H1 (cell line): Measurements from ENCODE around the gene KIF25. TPM values are rescaled to one million over a fixed set of nuclear protein-coding genes. Genes with fewer than 3 reads are reported as not detected.

Experiments
- CTCF ChIA-PET: fragments of 300-600 bp; sonication (Branson Sonifier 250); formaldehyde crosslinking; loops from one replicate; lab custom pipeline; 2021; ENCODE audit not compliant: partially characterized antibody; lab: Charles Lee
- POLR2A ChIA-PET: fragments of 300-600 bp; sonication (Branson Sonifier 250); formaldehyde crosslinking; loops from one replicate; lab custom pipeline; 2021; ENCODE audit warnings: inconsistent platforms; ENCODE audit not compliant: partially characterized antibody; lab: Charles Lee
- DNase-seq, 2 experiments: peaks; one replicate each; pipeline versions ENCODE4 v3.0.0 to v3.0.0-alpha.2; 2010 to 2022; ENCODE audit warnings: low spot score in 2 of 2, low read depth in 1 of 2, mixed read lengths in 1 of 2
- FAIRE-seq: peaks from 2 replicates; lab custom pipeline; 2011; peaks lifted over from hg19 to GRCh38; lab: Jason Lieb, UNC
- H2AFZ ChIP-seq: 2 replicates; pipeline ENCODE4 v1.8.1; 2012; ENCODE audit warnings: low read length, inconsistent platforms
- H2AK5ac ChIP-seq: 2 replicates; pipeline ENCODE4 v1.6.1; 2013; ENCODE audit warnings: low read depth, low read length
- H2BK120ac ChIP-seq: replicated peaks from 2 replicates; pipeline ENCODE3; 2013; ENCODE audit warnings: low read depth, low read length, inconsistent platforms
- H2BK12ac ChIP-seq: 2 replicates; pipeline ENCODE4 v1.6.1; 2013; ENCODE audit warnings: low read depth, low read length
- H2BK15ac ChIP-seq: 2 replicates; pipeline ENCODE4 v1.6.1; 2013; ENCODE audit warnings: low read length
- H2BK20ac ChIP-seq: 2 replicates; pipeline ENCODE4 v1.6.1; 2013; ENCODE audit warnings: low read length
- H2BK5ac ChIP-seq: 2 replicates; pipeline ENCODE4 v1.6.1; 2013; ENCODE audit warnings: low read depth, low read length
- H3K14ac ChIP-seq: 2 replicates; pipeline ENCODE4 v1.6.1; 2013; ENCODE audit warnings: inconsistent platforms; ENCODE audit not compliant: insufficient read length
- H3K18ac ChIP-seq: 2 replicates; pipeline ENCODE4 v1.6.1; 2013; ENCODE audit warnings: low read length; ENCODE audit errors: extremely low read depth
- H3K23ac ChIP-seq: 2 replicates; pipeline ENCODE4 v1.6.1; 2013; ENCODE audit warnings: inconsistent platforms; ENCODE audit not compliant: insufficient read length
- H3K23me2 ChIP-seq: 2 replicates; pipeline ENCODE4 v1.6.1; 2013; ENCODE audit warnings: low read depth, low read length
- H3K27ac ChIP-seq: 2 replicates; pipeline ENCODE4 v1.6.1; 2011; ENCODE audit warnings: low read depth, low read length, inconsistent platforms
- H3K27me3 ChIP-seq, 4 experiments: replicated peaks in 1 of 4; 1 replicate in 1 of 4; 2 replicates in 3 of 4; pipeline versions ENCODE4 v1.6.1 to v1.8.1; 2011 to 2013; ENCODE audit warnings: low read length in 3 of 4, mild to moderate bottlenecking in 3 of 4, inconsistent platforms in 2 of 4, mixed read lengths in 2 of 4, moderate library complexity in 1 of 4; ENCODE audit not compliant: control insufficient read depth in 3 of 4, insufficient read depth in 3 of 4; ENCODE audit errors: extremely low read depth in 1 of 4
- H3K36me3 ChIP-seq, 4 experiments: 2 replicates each; pipeline versions ENCODE4 v1.6.1 to v1.8.1; 2011 to 2013; ENCODE audit warnings: mild to moderate bottlenecking in 4 of 4, low read length in 3 of 4, moderate library complexity in 2 of 4, control low read depth in 1 of 4, inconsistent platforms in 1 of 4; ENCODE audit not compliant: insufficient read depth in 4 of 4, control insufficient read depth in 2 of 4
- H3K4ac ChIP-seq: replicated peaks from 2 replicates; pipeline ENCODE3; 2013; ENCODE audit warnings: low read length, low read depth, mixed read lengths, inconsistent platforms; ENCODE audit not compliant: insufficient read length
- H3K4me1 ChIP-seq, 4 experiments: replicated peaks in 1 of 4; 1 replicate in 1 of 4; 2 replicates in 3 of 4; pipeline versions ENCODE4 v1.6.1 to v1.8.1; 2011 to 2013; ENCODE audit warnings: low read length in 3 of 4, inconsistent platforms in 2 of 4, mixed read lengths in 1 of 4; ENCODE audit not compliant: insufficient read depth in 4 of 4, control insufficient read depth in 3 of 4
- H3K4me2 ChIP-seq, 2 experiments: 2 replicates each; pipeline versions ENCODE4 v1.6.1 to v1.8.1; 2011 to 2013; ENCODE audit warnings: low read depth in 2 of 2, low read length in 2 of 2, control low read depth in 1 of 2, inconsistent platforms in 1 of 2, mild to moderate bottlenecking in 1 of 2; ENCODE audit not compliant: insufficient read depth in 1 of 2
- H3K4me3 ChIP-seq, 4 experiments: fragments of 200-600, 300-600 bp in 1 of 4; sonication (generic), shearing (Covaris generic), sonication (Bioruptor Twin) in 1 of 4; 2 replicates each; pipeline versions ENCODE4 v1.5.1 to v1.8.1; 2011 to 2016; ENCODE audit warnings: low read length in 4 of 4, low read depth in 3 of 4, control low read depth in 2 of 4, inconsistent platforms in 2 of 4, mild to moderate bottlenecking in 2 of 4, mixed read lengths in 1 of 4, moderate library complexity in 1 of 4; ENCODE audit not compliant: insufficient read depth in 2 of 4; ENCODE audit errors: extremely low read depth in 1 of 4
- H3K56ac ChIP-seq: replicated peaks from 2 replicates; pipeline ENCODE3; 2013; ENCODE audit warnings: low read depth, mild to moderate bottlenecking, mixed read lengths, low read length, inconsistent platforms; ENCODE audit not compliant: insufficient read length
- H3K79me1 ChIP-seq: 2 replicates; pipeline ENCODE4 v1.6.1; 2013; ENCODE audit warnings: low read depth, low read length, control low read depth
- H3K79me2 ChIP-seq, 2 experiments: 2 replicates each; pipeline versions ENCODE4 v1.6.1 to v1.8.1; 2012 to 2013; ENCODE audit warnings: low read length in 2 of 2, mild to moderate bottlenecking in 2 of 2, inconsistent platforms in 1 of 2; ENCODE audit not compliant: insufficient read depth in 2 of 2, control insufficient read depth in 1 of 2
- H3K9ac ChIP-seq, 4 experiments: replicated peaks in 1 of 4; 1 replicate in 1 of 4; 2 replicates in 3 of 4; pipeline versions ENCODE4 v1.6.1 to v1.8.1; 2011 to 2013; ENCODE audit warnings: low read depth in 3 of 4, low read length in 3 of 4, control low read depth in 2 of 4, mild to moderate bottlenecking in 2 of 4, moderate library complexity in 2 of 4, inconsistent platforms in 1 of 4; ENCODE audit errors: extremely low read depth in 1 of 4
- H3K9me3 ChIP-seq, 2 experiments: 2 replicates each; pipeline versions ENCODE4 v1.6.1 to v1.8.1; 2012 to 2013; ENCODE audit warnings: mild to moderate bottlenecking in 2 of 2, moderate library complexity in 2 of 2, control low read depth in 1 of 2, inconsistent platforms in 1 of 2, low read depth in 1 of 2, low read length in 1 of 2, mixed read lengths in 1 of 2; ENCODE audit not compliant: insufficient read depth in 2 of 2
- H4K20me1 ChIP-seq, 2 experiments: replicated peaks in 1 of 2; 2 replicates each; pipeline versions ENCODE3 to v1.8.1; 2011 to 2013; ENCODE audit warnings: inconsistent platforms in 2 of 2, low read length in 2 of 2, mild to moderate bottlenecking in 1 of 2; ENCODE audit not compliant: insufficient read depth in 2 of 2, control insufficient read depth in 1 of 2
- H4K5ac ChIP-seq: 2 replicates; pipeline ENCODE4 v1.6.1; 2013; ENCODE audit warnings: low read length, low read depth, mixed read lengths, inconsistent platforms; ENCODE audit not compliant: insufficient read length
- H4K8ac ChIP-seq: 2 replicates; pipeline ENCODE4 v1.8.0; 2013; ENCODE audit warnings: mild to moderate bottlenecking, moderate library complexity, low read length, inconsistent platforms; ENCODE audit not compliant: insufficient read depth; ENCODE audit errors: extremely low read depth
- H4K91ac ChIP-seq: replicated peaks from 2 replicates; pipeline ENCODE3; 2013; ENCODE audit warnings: low read length, mixed read lengths, inconsistent platforms; ENCODE audit not compliant: insufficient read length
- CHD2 ChIP-seq: IDR thresholded peaks from 2 replicates; pipeline ENCODE4 v1.6.1; 2012; ENCODE audit warnings: low read length, improper control_type of control experiment
- GTF2F1 ChIP-seq: IDR thresholded peaks from 2 replicates; pipeline ENCODE4 v1.6.1; 2012; ENCODE audit warnings: low read depth, low read length, improper control_type of control experiment, borderline replicate concordance
- WGBS, 2 experiments: shearing (Covaris generic) in 1 of 2; methylation state at CpG; one replicate each; pipeline versions ENCODE4 v1.1.6 to v1.1.7; 2013 to 2015; ENCODE audit warnings: low lambda C conversion rate in 2 of 2, mixed read lengths in 2 of 2, inconsistent platforms in 1 of 2, low coverage in 1 of 2, missing lambda C conversion rate in 1 of 2; ENCODE audit not compliant: insufficient replicate concordance in 2 of 2, insufficient coverage in 1 of 2, insufficient read length in 1 of 2; ENCODE audit errors: extremely low coverage in 1 of 2, missing lambda C conversion rate in 1 of 2; 5-methylcytosine and 5-hydroxymethylcytosine counted together
- polyA plus RNA-seq, 7 experiments: library from polyadenylated mRNA; depleted of rRNA in 3 of 7; stranded (reverse) in 5 of 7; unstranded in 2 of 7; fragments of >200 nt in 5 of 7; fragments of 200-250 nt in 2 of 7; gene quantifications; 1 replicate in 5 of 7; 2 replicates in 1 of 7; 4 replicates in 1 of 7; pipeline versions ENCODE4 v1.2.1 to v1.2.3, GENCODE V29; 2011 to 2013; ENCODE audit warnings: missing spikeins in 2 of 7, mixed read lengths in 2 of 7
- total RNA-seq: library from RNA; stranded (reverse); fragmentation: NEBNext Ultra II Directional; extraction: Animal tissue kit (Norgen Biotek cat#: 25700); gene quantifications from 2 replicates; pipeline ENCODE4 v1.2.1, GENCODE V29; 2021

The KIF25 gene
- total and polyA plus RNA-seq, 2 of the 8 experiments (the other 6 are each of a cell fraction or from before 2014, with no cell fraction given), result 1.5 to 2.0 TPM

DNA sequence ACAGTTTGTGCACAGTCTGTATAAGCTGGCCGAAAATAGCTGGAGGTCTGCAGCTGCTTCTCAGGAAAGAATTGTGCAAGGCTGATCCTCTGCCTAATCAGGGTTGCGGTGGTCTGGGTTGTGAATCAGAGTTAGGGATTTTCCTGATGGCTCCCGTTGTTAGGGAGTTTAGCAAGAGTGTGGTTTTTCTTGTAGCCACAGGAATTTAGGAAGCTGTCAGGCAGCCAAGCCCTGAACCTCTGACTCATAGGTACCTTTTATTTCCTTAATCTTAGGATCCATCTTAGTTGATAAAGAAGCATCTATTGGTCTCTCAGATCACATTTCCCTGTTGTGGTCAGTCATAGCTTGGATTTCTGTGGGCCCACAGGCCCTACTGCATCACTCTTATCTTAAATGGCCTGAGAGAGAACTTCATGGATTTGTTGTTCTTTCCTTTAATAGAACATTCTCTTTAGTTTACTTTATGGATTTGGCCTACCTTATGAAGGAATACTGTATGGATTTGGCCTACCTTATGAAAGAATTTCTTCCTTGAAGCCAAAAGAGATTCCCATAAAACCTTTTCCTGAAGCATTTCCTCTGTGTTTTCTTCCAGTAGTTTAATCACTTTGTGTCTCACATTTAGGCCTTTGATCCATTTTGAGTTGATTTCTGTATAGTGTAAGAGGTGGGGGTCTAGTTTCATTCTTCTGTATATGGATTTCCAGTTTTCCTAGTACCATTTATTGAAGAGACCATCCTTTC lies 10.3 kb downstream of the KIF25 start:
- no peak overlapping the region for H3K18ac ChIP-seq
- FAIRE-seq, result no peak
- H2BK120ac ChIP-seq, result no peak overlapping the region
- H2BK5ac ChIP-seq, result no peak overlapping the region
- H3K79me1 ChIP-seq, result no peaks in the 10 kb centered on the region
- no peak overlapping the region for H3K14ac ChIP-seq
- H3K4me2 ChIP-seq, result no peak overlapping the region
- no peak overlapping the region for H3K56ac ChIP-seq
- 89% methylated on average over 3 of the region's 3 CpGs; no CpG with 5 or more reads in 1 of the 2 experiments for WGBS, 2 experiments
- H3K9ac ChIP-seq, result no peak overlapping the region
- no peaks in the 10 kb centered on the region for H3K36me3 ChIP-seq
- no peak overlapping the region for H3K23ac ChIP-seq
- no peaks in the 10 kb centered on the region for H3K79me2 ChIP-seq
- H3K4me3 ChIP-seq, result no peak overlapping the region
- no peak overlapping the region for H2BK20ac ChIP-seq
- no peaks in the 10 kb centered on the region for H4K20me1 ChIP-seq
- H4K91ac ChIP-seq, result no peak overlapping the region
- no peak overlapping the region for H2AFZ ChIP-seq
- H3K27ac ChIP-seq, result no peak overlapping the region
- H2BK15ac ChIP-seq, result no peak overlapping the region
- ChIA-PET CTCF (interaction anchor here (1.1 to 1.3 kb wide), 3 partner anchors 12 to 726 kb away, joined by 3 to 5 read pairs (median 3); no protein-coding TSS in a partner anchor), POLR2A (interaction anchor here (0.6 kb wide), 1 partner anchor 69 kb away, joined by 3 read pairs; no protein-coding TSS in a partner anchor)
- H2BK12ac ChIP-seq, result no peak overlapping the region
- no peaks in the 10 kb centered on the region for H3K23me2 ChIP-seq
- H4K5ac ChIP-seq, result no peak overlapping the region
- H3K27me3 ChIP-seq, result no peaks in the 10 kb centered on the region
- TF ChIP-seq GTF2F1 (no peak), CHD2 (no peak)
- peaks cover 4 to 8% of the 10 kb centered on the region in 2 experiments; a peak in 2 of 4 replicates for H3K9me3 ChIP-seq
- no peak overlapping the region for H3K4ac ChIP-seq
- no peak overlapping the region for H2AK5ac ChIP-seq
- H4K8ac ChIP-seq, result no peak overlapping the region
- DNase-seq, result peak in 1 of 2 experiments; percentile 8
- H3K4me1 ChIP-seq, result no peaks in the 10 kb centered on the region
